ENCODE measurements around the gene TBC1D16.

- TF ChIP-seq EZH2phosphoT487 (IDR thresholded peaks at IDR 0.05) (no peak), CTCF (IDR thresholded peaks at IDR 0.05) (no peak)
Measured at GRCh38 chr17:79988185-79988971, 47.3 kb downstream of the TBC1D16 start.
